ENCODE results near the gene ARHGEF10L. TPM values are rescaled to one million over a fixed set of nuclear protein-coding genes. Genes with fewer than 3 reads are reported as not detected.

The ARHGEF10L gene
- total RNA-seq, 2 donors from 2014 or later: 81.4 to 93.1 TPM

DNA sequence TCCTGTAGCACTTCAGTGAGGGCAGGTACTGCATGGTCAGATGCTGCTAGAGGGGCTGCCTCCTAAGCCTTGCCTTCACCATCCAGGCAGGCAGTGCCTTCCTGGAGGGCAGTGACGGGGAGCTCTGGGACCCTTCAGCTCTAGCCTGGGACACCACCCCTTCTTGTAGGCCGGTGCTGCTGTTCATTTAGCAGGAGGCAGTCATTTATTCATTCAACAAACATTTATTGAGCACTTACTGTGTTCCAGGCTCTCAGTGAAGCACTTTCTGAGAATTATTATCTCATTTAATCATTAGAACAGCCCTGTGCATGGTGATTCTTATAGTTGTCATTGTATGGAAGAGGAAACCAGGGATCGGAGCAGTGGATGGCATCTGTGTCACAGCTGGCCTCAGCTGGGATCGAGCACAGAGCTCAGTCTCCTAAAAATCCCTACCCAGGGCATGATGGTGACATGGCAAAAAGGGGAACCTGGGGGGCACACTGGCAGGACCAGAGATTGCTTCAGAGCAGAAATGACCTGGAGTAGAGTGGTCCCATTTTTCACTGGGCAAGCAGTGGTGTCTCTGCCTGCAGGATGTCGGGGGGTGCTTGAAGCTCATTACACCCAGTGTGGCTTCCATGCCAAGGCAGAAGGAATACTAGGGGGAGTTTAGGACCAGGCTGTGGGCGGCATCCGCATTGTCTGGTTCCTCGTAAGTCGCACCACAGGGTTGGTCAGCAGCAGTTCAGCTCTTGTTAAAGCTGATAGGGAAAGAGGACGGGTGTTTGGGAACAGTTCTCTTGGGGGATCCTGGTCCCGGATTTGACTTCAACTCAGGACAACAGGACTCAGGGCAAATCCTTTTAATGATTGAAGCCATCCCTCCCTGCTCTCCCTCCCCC lies 28.8 kb downstream of the ARHGEF10L start:
- intact Hi-C loops (cut with DNase I): no loop called here
- H3K27ac ChIP-seq: peak overlapping the region; percentile 90 to 94 (median 90)
- H3K4me1 ChIP-seq: peaks cover 82% of the 10 kb centered on the region
- no peaks in the 10 kb centered on the region for H3K36me3 ChIP-seq (replicated peaks in 1 of 2; ENCODE audit: insufficient read depth in 1 of 2, low read depth in 2 of 2)
- DNase-seq (no peak), ATAC-seq (no peak)
- no peak for TF ChIP-seq POLR2A (IDR thresholded peaks at IDR 0.05)
- TF ChIP-seq, protein P1, sequence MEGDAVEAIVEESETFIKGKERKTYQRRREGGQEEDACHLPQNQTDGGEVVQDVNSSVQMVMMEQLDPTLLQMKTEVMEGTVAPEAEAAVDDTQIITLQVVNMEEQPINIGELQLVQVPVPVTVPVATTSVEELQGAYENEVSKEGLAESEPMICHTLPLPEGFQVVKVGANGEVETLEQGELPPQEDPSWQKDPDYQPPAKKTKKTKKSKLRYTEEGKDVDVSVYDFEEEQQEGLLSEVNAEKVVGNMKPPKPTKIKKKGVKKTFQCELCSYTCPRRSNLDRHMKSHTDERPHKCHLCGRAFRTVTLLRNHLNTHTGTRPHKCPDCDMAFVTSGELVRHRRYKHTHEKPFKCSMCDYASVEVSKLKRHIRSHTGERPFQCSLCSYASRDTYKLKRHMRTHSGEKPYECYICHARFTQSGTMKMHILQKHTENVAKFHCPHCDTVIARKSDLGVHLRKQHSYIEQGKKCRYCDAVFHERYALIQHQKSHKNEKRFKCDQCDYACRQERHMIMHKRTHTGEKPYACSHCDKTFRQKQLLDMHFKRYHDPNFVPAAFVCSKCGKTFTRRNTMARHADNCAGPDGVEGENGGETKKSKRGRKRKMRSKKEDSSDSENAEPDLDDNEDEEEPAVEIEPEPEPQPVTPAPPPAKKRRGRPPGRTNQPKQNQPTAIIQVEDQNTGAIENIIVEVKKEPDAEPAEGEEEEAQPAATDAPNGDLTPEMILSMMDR (IDR thresholded peaks at IDR 0.05): no peak
- no peak overlapping the region for H3K4me3 ChIP-seq
- H3K27me3 ChIP-seq: no peaks in the 10 kb centered on the region
- H3K9me3 ChIP-seq: no peaks in the 10 kb centered on the region
- 90 to 95% methylated on average over 11 of the region's 11 CpGs for WGBS, 2 donors

DNA sequence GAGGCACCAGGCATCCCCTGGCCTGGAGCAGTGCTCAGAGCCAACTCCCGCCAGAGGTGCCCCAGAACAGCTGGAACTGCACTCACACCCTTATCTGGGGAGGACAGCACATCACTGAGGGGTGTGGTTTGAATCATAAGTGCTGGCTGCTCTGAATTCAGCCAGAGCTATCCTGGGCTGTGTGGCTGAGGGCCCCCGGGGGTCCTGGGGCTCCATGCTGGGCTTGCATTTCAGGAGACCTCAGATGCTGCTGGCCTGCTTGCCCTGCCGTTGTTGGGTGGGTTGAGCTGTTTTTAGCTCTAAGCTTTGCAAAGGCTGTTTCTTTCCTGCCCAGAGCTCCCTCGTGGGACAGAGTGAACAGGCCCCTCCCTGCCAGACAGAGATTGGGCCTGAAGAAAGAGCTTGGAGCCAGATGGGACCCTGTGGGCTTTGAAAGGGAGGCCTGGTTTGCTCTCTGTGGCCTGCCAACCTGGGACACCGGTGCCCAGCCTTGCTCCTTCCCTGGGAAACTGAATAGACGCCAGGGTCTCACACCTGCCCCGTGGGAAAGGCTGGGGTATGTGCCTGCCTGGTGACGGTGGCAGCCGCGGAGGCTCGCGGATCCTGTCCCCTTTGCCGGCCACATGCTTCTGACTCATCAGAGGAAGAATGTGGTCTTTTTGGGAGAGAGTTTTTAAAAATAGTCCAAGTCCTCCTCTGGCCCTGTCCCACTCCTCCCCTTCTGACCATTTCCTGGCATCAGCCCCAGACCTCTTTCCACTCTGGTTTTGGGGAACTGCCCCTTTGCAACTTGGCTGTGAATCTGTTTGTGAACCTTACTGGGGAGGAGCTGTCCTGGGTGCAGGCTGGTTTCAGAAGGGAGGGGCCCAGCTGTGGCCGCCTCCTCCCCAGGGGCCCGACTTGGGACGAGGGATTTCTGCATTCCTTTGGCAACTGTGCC lies 30.0 kb downstream of the ARHGEF10L start:
- peaks cover 82% of the 10 kb centered on the region for H3K4me1 ChIP-seq
- WGBS, 2 donors: 18 to 31% methylated on average over 10 to 16 of the region's 16 CpGs
- H3K27ac ChIP-seq: peak overlapping the region; percentile 90 to 94 (median 90)
- no peaks in the 10 kb centered on the region for H3K36me3 ChIP-seq (replicated peaks in 1 of 2; ENCODE audit: insufficient read depth in 1 of 2, low read depth in 2 of 2)
- peak; percentile 64 to 91 (median 82) for DNase-seq
- H3K9me3 ChIP-seq: no peaks in the 10 kb centered on the region
- no peaks in the 10 kb centered on the region for H3K27me3 ChIP-seq
- TF ChIP-seq POLR2A (IDR thresholded peaks at IDR 0.05): peak in 2 of 3 donors; percentile 30 to 56
- TF ChIP-seq, protein P1 (IDR thresholded peaks at IDR 0.05): no peak
- H3K4me3 ChIP-seq: no peak overlapping the region
- intact Hi-C loops (cut with DNase I): no loop called here
- ATAC-seq: peak; percentile 73

- no peak for DNase-seq
- 88 to 91% methylated on average over 3 of the region's 3 CpGs for WGBS, 2 donors
These were observed 30.7 kb downstream of the ARHGEF10L start for GRCh38 chr1:17570228-17570627.

GRCh38 chr1:17572264-17572985 lies 32.9 kb downstream of the ARHGEF10L start:
- H3K36me3 ChIP-seq (replicated peaks in 1 of 2; ENCODE audit: insufficient read depth in 1 of 2, low read depth in 2 of 2): no peaks in the 10 kb centered on the region
- intact Hi-C loops (cut with DNase I): no loop called here
- DNase-seq: no peak
- TF ChIP-seq, protein P1 (IDR thresholded peaks at IDR 0.05): peak in 1 of 7 experiments; percentile 17
- TF ChIP-seq POLR2A (IDR thresholded peaks at IDR 0.05): no peak
- no peaks in the 10 kb centered on the region for H3K9me3 ChIP-seq
- ATAC-seq: no peak
- no peak overlapping the region for H3K4me3 ChIP-seq
- H3K4me1 ChIP-seq: peaks cover 76% of the 10 kb centered on the region
- H3K27ac ChIP-seq: peak overlapping the region in 3 of 4 donors; percentile 28 to 90 (median 56)
- H3K27me3 ChIP-seq: no peaks in the 10 kb centered on the region
- 84 to 87% methylated on average over 8 to 9 of the region's 9 CpGs for WGBS, 2 donors

More at GRCh38 chr1:17570228-17570627, 30.7 kb downstream of the ARHGEF10L start:
- Histone ChIP-seq H3K4me1 (peaks cover 82% of the 10 kb centered on the region), H3K27me3 (no peaks in the 10 kb centered on the region), H3K9me3 (no peaks in the 10 kb centered on the region), H3K4me3 (no peak overlapping the region), H3K27ac (peak overlapping the region; percentile 90 to 94 (median 90)), H3K36me3 (replicated peaks in 1 of 2; ENCODE audit: insufficient read depth in 1 of 2, low read depth in 2 of 2) (no peaks in the 10 kb centered on the region)
- no peak for ATAC-seq
- TF ChIP-seq POLR2A (IDR thresholded peaks at IDR 0.05): no peak
- TF ChIP-seq, protein P1 (IDR thresholded peaks at IDR 0.05): no peak
- intact Hi-C loops (cut with DNase I): no loop called here
